B cell (primary cell): ENCODE measurements around the gene MAP2K5.

Experiments
- EZH2 ChIP-seq: IDR thresholded peaks from 2 replicates; pipeline ENCODE4 v1.6.1; 2012; ENCODE audit warnings: borderline replicate concordance, low read depth, mild to moderate bottlenecking, moderate library complexity, low read length; ENCODE audit not compliant: insufficient read depth, poor library complexity, severe bottlenecking
- TF ChIP-seq, protein P1 (sequence below): fragments of 200-600 bp; IDR thresholded peaks from one replicate; pipeline ENCODE4 v1.8.0; 2022; ENCODE audit warnings: antibody characterized with exemption, mild to moderate bottlenecking

DNA sequence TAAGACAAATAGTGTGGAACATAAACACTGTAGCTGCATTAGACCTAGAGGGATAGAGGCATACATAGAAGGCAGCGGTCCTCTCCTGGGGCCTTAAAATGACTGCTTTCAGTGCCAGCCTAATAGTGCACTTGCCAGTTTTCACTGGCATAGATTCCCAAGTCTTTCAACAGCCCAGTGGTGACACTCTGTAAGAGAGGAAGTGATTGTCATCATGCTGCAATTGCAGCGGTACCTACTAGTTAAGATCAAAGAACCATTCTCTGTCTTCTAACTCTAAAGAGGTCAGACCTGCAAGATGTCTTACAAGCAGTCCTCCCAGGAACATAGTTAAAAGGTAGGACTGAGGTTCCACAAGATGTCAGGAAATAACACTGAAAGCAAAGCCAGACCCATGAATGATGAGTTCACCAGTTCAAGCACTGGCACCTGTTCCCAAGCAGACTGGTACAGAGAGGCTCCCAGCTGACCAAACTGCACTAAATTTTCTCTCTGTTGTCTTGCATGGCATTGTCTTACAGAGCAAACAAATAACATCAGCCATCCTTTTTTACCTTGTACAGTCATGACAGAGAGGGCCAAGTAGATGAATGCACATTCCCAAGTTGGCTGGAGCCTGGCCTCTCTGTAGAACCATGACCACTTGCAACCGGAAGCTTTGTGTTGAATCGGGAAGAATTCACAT is 182.3 kb downstream of the MAP2K5 start:
- TF ChIP-seq EZH2: no peak
- TF ChIP-seq, protein P1, sequence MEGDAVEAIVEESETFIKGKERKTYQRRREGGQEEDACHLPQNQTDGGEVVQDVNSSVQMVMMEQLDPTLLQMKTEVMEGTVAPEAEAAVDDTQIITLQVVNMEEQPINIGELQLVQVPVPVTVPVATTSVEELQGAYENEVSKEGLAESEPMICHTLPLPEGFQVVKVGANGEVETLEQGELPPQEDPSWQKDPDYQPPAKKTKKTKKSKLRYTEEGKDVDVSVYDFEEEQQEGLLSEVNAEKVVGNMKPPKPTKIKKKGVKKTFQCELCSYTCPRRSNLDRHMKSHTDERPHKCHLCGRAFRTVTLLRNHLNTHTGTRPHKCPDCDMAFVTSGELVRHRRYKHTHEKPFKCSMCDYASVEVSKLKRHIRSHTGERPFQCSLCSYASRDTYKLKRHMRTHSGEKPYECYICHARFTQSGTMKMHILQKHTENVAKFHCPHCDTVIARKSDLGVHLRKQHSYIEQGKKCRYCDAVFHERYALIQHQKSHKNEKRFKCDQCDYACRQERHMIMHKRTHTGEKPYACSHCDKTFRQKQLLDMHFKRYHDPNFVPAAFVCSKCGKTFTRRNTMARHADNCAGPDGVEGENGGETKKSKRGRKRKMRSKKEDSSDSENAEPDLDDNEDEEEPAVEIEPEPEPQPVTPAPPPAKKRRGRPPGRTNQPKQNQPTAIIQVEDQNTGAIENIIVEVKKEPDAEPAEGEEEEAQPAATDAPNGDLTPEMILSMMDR: no peak
